B cell (primary cell): ENCODE data around the gene CRB3.

Source experiments
- CTCF ChIP-seq: fragments of 200-600 bp; IDR thresholded peaks from one replicate; pipeline ENCODE4 v1.8.0; 2022; ENCODE audit warnings: antibody characterized with exemption, mild to moderate bottlenecking
- EZH2 ChIP-seq: IDR thresholded peaks from 2 replicates; pipeline ENCODE4 v1.6.1; 2012; ENCODE audit warnings: borderline replicate concordance, low read depth, mild to moderate bottlenecking, moderate library complexity, low read length; ENCODE audit not compliant: insufficient read depth, poor library complexity, severe bottlenecking

DNA sequence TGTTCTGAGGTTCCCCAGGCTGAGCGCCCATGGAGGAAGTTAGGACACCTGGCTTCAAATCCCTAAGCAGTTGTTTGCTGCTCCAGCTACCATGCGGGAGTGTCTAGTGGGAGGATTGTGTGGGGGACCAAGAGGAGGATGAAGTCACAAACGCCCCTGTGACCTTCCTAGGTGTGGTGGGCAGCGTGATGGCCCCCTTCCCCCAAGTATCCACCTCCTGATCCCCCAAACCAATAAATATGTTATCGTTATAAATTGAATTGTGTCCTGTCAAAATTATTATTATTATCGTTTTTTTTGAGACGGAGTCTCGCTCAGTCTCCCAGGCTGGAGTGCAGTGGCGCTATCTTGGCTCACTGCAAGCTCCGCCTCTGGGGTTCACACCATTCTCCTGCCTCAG is 30.4 kb upstream of the CRB3 start, which contains the start of gene SLC25A41:
- no peak for TF ChIP-seq EZH2
- no peak for TF ChIP-seq CTCF
